ENCODE data around the gene TNS4.

The TNS4 gene

DNA sequence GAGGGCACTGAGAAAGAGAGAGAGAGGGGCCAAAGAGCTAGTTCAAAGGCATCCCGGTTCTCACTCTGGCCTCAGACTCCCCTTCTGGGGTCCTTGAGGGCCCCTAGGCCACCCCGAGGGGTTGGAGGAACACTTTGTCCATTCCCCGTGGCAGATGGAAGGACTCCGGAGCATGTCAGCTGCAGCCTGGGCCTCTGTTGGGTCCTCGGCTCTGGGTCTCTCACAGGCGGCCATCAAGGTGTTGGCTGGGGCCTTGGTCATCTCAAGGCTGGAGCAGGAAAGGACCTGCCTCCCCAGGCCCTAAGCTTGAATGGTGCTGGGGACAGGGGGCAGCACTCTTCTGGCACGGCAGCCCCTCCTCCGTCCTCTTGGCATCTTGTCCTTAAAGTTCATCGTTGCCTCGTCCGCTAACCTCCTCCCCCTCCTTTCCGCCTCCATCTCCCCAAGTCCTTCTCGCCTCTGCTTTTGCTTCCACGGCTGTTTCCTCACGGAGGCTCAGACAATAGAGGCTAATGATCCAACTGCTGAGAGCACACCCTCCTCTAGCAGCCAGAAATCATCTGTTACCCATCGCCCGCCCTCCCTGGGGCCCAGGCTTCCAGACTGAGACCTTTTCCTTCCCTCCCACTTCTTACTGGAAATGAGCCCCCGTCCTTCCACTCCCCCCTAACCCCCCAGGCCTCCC lies 40.6 kb upstream of the TNS4 start:
- Histone ChIP-seq H3K9ac (ENCODE audit: low read length in 5 of 5) (peak overlapping the region; percentile 55 to 91 (median 80)), H3K4me3 (ENCODE audit: low read depth in 1 of 5, low read length in 5 of 5) (peak overlapping the region in 2 of 5 donors; percentile 7 to 17), H3K4me1 (ENCODE audit: control insufficient read depth in 5 of 5, insufficient read depth in 5 of 5, low read length in 5 of 5) (peaks cover 34 to 68% (median 66%) of the 10 kb centered on the region in 5 donors), H3K36me3 (ENCODE audit: control insufficient read depth in 5 of 5, insufficient read depth in 5 of 5, low read length in 5 of 5) (no peaks in the 10 kb centered on the region), H3K27me3 (ENCODE audit: control insufficient read depth in 5 of 5, insufficient read depth in 4 of 5, low read length in 5 of 5) (peaks cover 0 to 3% (median 0%) of the 10 kb centered on the region in 5 donors), H3K9me3 (ENCODE audit: control insufficient read depth in 5 of 5, low read length in 5 of 5) (peaks cover 0 to 2% (median 0%) of the 10 kb centered on the region in 5 donors), H3K27ac (ENCODE audit: low read depth, low read length) (peak overlapping the region; percentile 95)

GRCh38 chr17:40541060-40541872 lies 39.8 kb upstream of the TNS4 start:
- peak overlapping the region in 1 of 5 donors; percentile 17 for H3K4me3 ChIP-seq (ENCODE audit: low read depth in 1 of 5, low read length in 5 of 5)
- peaks cover 0 to 2% (median 0%) of the 10 kb centered on the region in 5 donors for H3K9me3 ChIP-seq (ENCODE audit: control insufficient read depth in 5 of 5, low read length in 5 of 5)
- H3K4me1 ChIP-seq (ENCODE audit: control insufficient read depth in 5 of 5, insufficient read depth in 5 of 5, low read length in 5 of 5) = peaks cover 42 to 75% (median 74%) of the 10 kb centered on the region in 5 donors
- peak overlapping the region; percentile 95 for H3K27ac ChIP-seq (ENCODE audit: low read depth, low read length)
- peaks cover 0 to 3% (median 0%) of the 10 kb centered on the region in 5 donors for H3K27me3 ChIP-seq (ENCODE audit: control insufficient read depth in 5 of 5, insufficient read depth in 4 of 5, low read length in 5 of 5)
- peak overlapping the region; percentile 48 to 81 (median 58) for H3K9ac ChIP-seq (ENCODE audit: low read length in 5 of 5)
- H3K36me3 ChIP-seq (ENCODE audit: control insufficient read depth in 5 of 5, insufficient read depth in 5 of 5, low read length in 5 of 5) = no peaks in the 10 kb centered on the region

GRCh38 chr17:40540448-40540847 lies 39.0 kb upstream of the TNS4 start:
- Histone ChIP-seq H3K36me3 (ENCODE audit: control insufficient read depth in 5 of 5, insufficient read depth in 5 of 5, low read length in 5 of 5) (no peaks in the 10 kb centered on the region), H3K4me1 (ENCODE audit: control insufficient read depth in 5 of 5, insufficient read depth in 5 of 5, low read length in 5 of 5) (peaks cover 47 to 83% (median 80%) of the 10 kb centered on the region in 5 donors), H3K27ac (ENCODE audit: low read depth, low read length) (peak overlapping the region; percentile 95), H3K9ac (ENCODE audit: low read length in 5 of 5) (no peak overlapping the region), H3K9me3 (ENCODE audit: control insufficient read depth in 5 of 5, low read length in 5 of 5) (peaks cover 0 to 2% (median 0%) of the 10 kb centered on the region in 5 donors), H3K4me3 (ENCODE audit: low read depth in 1 of 5, low read length in 5 of 5) (no peak overlapping the region), H3K27me3 (ENCODE audit: control insufficient read depth in 5 of 5, insufficient read depth in 4 of 5, low read length in 5 of 5) (peaks cover 0 to 3% (median 0%) of the 10 kb centered on the region in 5 donors)

DNA sequence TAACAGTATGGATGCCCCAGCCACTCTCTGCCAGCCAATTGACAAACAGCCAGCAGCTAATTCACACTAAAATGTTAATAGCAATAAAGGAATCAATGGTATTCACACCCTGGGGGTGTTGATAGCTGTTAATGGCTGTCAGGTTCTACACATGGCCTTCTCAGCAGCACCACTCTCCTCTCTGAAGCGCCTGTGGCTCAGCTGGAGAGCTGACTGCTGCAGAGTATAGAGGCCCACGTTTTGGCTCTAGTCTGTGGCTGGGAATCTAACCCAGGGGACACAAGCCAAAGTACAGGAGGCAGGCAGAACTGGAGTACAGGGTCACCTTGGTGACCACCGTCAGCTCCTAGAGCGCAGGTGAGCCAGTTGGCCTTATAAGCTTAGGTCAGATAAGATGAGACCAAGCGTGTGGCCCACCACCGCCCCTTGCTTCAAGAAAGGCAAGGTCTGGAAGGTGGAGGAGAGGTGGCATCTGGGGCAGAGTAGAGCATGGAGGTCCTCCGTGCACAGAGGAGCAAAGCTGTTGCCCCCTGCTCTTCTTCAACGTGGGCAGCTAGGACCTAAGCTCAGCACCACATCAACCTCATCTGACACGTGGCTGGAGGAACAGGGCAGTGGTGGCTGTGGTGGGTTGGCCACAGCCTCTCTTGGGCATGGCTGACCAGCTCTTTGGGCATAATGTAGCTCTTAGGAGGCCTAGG lies 38.4 kb upstream of the TNS4 start:
- Histone ChIP-seq H3K27me3 (ENCODE audit: control insufficient read depth in 5 of 5, insufficient read depth in 4 of 5, low read length in 5 of 5) (peaks cover 0 to 3% (median 0%) of the 10 kb centered on the region in 5 donors), H3K27ac (ENCODE audit: low read depth, low read length) (peak overlapping the region; percentile 95), H3K9ac (ENCODE audit: low read length in 5 of 5) (peak overlapping the region in 1 of 5 donors; percentile 20), H3K4me3 (ENCODE audit: low read depth in 1 of 5, low read length in 5 of 5) (no peak overlapping the region), H3K36me3 (ENCODE audit: control insufficient read depth in 5 of 5, insufficient read depth in 5 of 5, low read length in 5 of 5) (no peaks in the 10 kb centered on the region), H3K4me1 (ENCODE audit: control insufficient read depth in 5 of 5, insufficient read depth in 5 of 5, low read length in 5 of 5) (peaks cover 47 to 83% (median 80%) of the 10 kb centered on the region in 5 donors), H3K9me3 (ENCODE audit: control insufficient read depth in 5 of 5, low read length in 5 of 5) (peaks cover 0 to 2% (median 0%) of the 10 kb centered on the region in 5 donors)

DNA sequence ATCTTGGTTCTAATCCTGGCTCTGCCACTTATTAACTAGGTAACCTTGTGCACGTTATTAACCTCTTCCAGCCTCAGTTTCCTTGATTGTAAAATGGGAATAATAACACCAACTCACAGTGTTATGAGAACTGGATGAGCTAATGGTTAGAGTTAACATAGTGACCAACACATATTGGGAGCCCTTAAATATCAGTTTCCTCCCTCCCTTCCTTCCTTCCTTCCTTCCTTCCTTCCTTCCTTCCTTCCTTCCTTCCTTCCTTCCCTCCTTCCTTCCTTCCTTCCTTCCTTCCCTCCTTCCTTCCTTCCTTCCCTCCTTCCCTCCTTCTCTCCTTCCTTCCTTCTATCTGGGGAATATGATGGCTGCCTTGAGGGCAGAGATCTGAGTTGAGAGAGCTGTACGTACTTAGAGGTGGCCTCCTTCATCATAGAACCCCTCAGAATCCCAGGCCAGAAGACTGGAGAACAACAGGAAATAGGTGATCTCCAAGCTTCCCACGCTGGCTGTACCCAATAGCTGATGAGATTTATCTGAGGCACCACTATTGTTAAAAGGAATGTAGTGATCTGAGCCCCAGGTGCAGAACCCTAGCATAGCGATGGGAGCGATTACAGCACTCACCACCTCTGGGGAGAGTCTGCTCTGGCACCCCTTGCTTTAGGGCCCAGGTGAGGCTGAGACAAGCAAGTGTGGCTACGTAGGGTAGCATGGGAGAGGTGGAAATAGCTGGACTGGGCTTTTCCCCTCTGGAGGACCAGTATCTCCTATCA lies 37.7 kb upstream of the TNS4 start:
- peaks cover 47 to 87% (median 82%) of the 10 kb centered on the region in 5 donors for H3K4me1 ChIP-seq (ENCODE audit: control insufficient read depth in 5 of 5, insufficient read depth in 5 of 5, low read length in 5 of 5)
- peaks cover 0 to 2% (median 0%) of the 10 kb centered on the region in 5 donors for H3K9me3 ChIP-seq (ENCODE audit: control insufficient read depth in 5 of 5, low read length in 5 of 5)
- peaks cover 0 to 3% (median 0%) of the 10 kb centered on the region in 5 donors for H3K27me3 ChIP-seq (ENCODE audit: control insufficient read depth in 5 of 5, insufficient read depth in 4 of 5, low read length in 5 of 5)
- no peaks in the 10 kb centered on the region for H3K36me3 ChIP-seq (ENCODE audit: control insufficient read depth in 5 of 5, insufficient read depth in 5 of 5, low read length in 5 of 5)
- no peak overlapping the region for H3K4me3 ChIP-seq (ENCODE audit: low read depth in 1 of 5, low read length in 5 of 5)
- peak overlapping the region in 4 of 5 donors; percentile 20 to 48 (median 33) for H3K9ac ChIP-seq (ENCODE audit: low read length in 5 of 5)
- H3K27ac ChIP-seq (ENCODE audit: low read depth, low read length) = peak overlapping the region; percentile 95

DNA sequence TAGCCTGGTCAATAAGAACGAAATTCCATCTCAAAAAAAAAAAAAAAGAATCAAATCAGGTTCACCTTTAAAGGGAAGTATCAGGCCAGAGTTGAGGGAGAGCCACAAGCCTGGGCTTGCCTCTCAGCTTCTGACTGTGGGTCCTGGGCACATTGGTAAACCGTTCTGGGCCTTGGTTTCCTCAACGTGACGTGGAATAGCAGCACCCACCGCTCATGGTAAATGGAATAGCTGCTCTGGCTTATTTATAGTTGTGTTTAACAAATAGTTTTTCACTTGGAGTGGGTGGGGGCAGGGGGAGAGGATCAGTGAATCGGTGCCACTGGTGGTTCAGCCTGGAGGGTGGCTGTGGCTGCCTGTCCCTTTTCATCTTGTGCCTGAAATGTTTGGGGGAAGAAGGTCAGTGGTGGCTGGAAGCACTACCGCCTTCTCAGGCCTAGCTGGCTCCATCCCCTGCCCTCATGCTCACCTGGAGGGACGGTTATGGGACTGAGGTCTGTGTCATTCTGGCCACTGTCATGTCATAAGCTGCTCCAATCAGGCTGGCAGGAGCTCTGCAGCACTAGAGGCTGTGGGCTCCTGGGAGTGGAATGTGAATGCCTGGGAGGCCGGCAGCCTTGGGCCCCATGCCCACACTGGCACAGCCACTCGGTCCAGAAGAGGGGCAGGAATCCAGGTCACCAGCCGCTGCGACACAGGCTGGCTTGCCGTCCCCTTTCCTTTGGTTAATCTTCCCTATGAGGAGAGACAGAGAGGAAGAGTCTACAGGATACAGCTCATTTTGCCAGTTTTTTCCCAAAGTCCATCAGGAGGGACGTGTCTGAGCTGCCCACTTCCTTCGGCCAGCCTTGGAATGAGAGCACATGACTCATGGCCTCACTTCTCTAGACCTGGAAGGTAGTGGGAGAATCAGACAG lies 36.9 kb upstream of the TNS4 start:
- Histone ChIP-seq H3K27ac (ENCODE audit: low read depth, low read length) (peak overlapping the region; percentile 95), H3K9ac (ENCODE audit: low read length in 5 of 5) (peak overlapping the region in 4 of 5 donors; percentile 38 to 49 (median 45)), H3K36me3 (ENCODE audit: control insufficient read depth in 5 of 5, insufficient read depth in 5 of 5, low read length in 5 of 5) (no peaks in the 10 kb centered on the region), H3K27me3 (ENCODE audit: control insufficient read depth in 5 of 5, insufficient read depth in 4 of 5, low read length in 5 of 5) (peaks cover 0 to 3% (median 0%) of the 10 kb centered on the region in 5 donors), H3K9me3 (ENCODE audit: control insufficient read depth in 5 of 5, low read length in 5 of 5) (peaks cover 0 to 2% (median 0%) of the 10 kb centered on the region in 5 donors), H3K4me3 (ENCODE audit: low read depth in 1 of 5, low read length in 5 of 5) (peak overlapping the region in 1 of 5 donors; percentile 6), H3K4me1 (ENCODE audit: control insufficient read depth in 5 of 5, insufficient read depth in 5 of 5, low read length in 5 of 5) (peaks cover 48 to 90% (median 84%) of the 10 kb centered on the region in 5 donors)

DNA sequence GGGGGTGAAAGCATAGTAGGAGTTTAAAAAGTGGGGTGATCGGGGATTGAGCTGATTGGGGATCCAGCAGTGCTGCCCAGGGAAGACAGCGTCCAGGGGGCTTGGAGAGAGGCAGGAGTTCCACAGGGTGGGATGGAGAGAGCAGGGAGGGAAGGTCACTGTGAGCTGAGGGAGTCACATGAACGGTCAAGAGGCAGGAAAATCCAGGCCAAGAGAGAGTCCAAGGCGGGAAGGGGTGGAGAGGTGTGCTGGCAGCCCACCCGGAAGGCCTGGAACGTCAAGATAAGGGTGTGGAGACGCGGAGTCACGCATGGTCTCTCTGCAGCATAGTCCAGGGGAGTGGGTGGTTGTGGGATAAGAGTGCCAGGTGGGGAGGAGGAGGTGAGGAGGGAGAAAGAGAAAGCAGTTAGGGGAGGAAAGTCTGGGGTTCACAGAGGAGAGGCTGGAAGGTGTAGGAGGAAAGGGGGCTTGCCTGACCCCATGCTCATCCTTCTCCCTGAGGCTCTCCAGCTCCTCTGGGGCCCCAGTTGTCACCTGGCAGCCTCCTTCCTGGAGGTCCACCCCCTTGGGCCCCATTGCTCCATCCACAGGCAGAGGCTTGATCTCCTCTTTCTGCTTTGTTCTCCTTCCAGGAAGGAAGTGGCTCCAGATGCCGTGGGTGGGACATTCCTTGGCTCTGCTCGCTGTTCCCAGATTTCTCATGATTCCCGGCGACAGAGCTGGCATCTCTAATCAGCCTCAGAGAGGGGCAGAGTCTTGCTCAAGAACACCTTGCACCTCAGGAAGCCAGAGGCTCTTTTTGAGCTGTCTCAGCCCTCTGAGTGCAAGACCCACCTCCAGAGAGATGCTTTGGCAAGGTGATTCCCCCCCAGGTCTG lies 35.1 kb upstream of the TNS4 start:
- H3K9ac ChIP-seq (ENCODE audit: low read length in 5 of 5) = peak overlapping the region in 3 of 5 donors; percentile 11 to 52 (median 44)
- H3K36me3 ChIP-seq (ENCODE audit: control insufficient read depth in 5 of 5, insufficient read depth in 5 of 5, low read length in 5 of 5) = no peaks in the 10 kb centered on the region
- no peaks in the 10 kb centered on the region for H3K27me3 ChIP-seq (ENCODE audit: control insufficient read depth in 5 of 5, insufficient read depth in 4 of 5, low read length in 5 of 5)
- peak overlapping the region; percentile 95 for H3K27ac ChIP-seq (ENCODE audit: low read depth, low read length)
- H3K9me3 ChIP-seq (ENCODE audit: control insufficient read depth in 5 of 5, low read length in 5 of 5) = no peaks in the 10 kb centered on the region
- peak overlapping the region in 1 of 5 donors; percentile 23 for H3K4me3 ChIP-seq (ENCODE audit: low read depth in 1 of 5, low read length in 5 of 5)
- peaks cover 39 to 90% (median 77%) of the 10 kb centered on the region in 5 donors for H3K4me1 ChIP-seq (ENCODE audit: control insufficient read depth in 5 of 5, insufficient read depth in 5 of 5, low read length in 5 of 5)

GRCh38 chr17:40535924-40536294 lies 34.5 kb upstream of the TNS4 start:
- H3K9ac ChIP-seq (ENCODE audit: low read length in 5 of 5) = peak overlapping the region in 3 of 5 donors; percentile 3 to 44 (median 11)
- no peaks in the 10 kb centered on the region for H3K9me3 ChIP-seq (ENCODE audit: control insufficient read depth in 5 of 5, low read length in 5 of 5)
- H3K4me3 ChIP-seq (ENCODE audit: low read depth in 1 of 5, low read length in 5 of 5) = no peak overlapping the region
- H3K27ac ChIP-seq (ENCODE audit: low read depth, low read length) = peak overlapping the region; percentile 95
- no peaks in the 10 kb centered on the region for H3K36me3 ChIP-seq (ENCODE audit: control insufficient read depth in 5 of 5, insufficient read depth in 5 of 5, low read length in 5 of 5)
- peaks cover 37 to 86% (median 71%) of the 10 kb centered on the region in 5 donors for H3K4me1 ChIP-seq (ENCODE audit: control insufficient read depth in 5 of 5, insufficient read depth in 5 of 5, low read length in 5 of 5)
- no peaks in the 10 kb centered on the region for H3K27me3 ChIP-seq (ENCODE audit: control insufficient read depth in 5 of 5, insufficient read depth in 4 of 5, low read length in 5 of 5)
